ENCODE results near the gene TEX30. TPM values are rescaled to one million over a fixed set of nuclear protein-coding genes. Genes with fewer than 3 reads are reported as not detected.

TEX30 gene
- total RNA-seq, 2 donors from 2014 or later: 3.7 to 8.3 TPM

GRCh38 chr13:102729560-102730270 is 43.9 kb downstream of the TEX30 start:
- intact Hi-C loops (cut with DNase I): no loop called here
- no peaks in the 10 kb centered on the region for H3K4me1 ChIP-seq
- H3K36me3 ChIP-seq: no peaks in the 10 kb centered on the region
- H3K9ac ChIP-seq (ENCODE audit: low read depth in 2 of 2, low read length in 2 of 2): no peak overlapping the region
- H3K9me3 ChIP-seq: no peaks in the 10 kb centered on the region
- H3K27me3 ChIP-seq: no peaks in the 10 kb centered on the region
- H3K27ac ChIP-seq: no peak overlapping the region
- H3K4me3 ChIP-seq: no peak overlapping the region
- no peak for DNase-seq
- TF ChIP-seq, protein P1, sequence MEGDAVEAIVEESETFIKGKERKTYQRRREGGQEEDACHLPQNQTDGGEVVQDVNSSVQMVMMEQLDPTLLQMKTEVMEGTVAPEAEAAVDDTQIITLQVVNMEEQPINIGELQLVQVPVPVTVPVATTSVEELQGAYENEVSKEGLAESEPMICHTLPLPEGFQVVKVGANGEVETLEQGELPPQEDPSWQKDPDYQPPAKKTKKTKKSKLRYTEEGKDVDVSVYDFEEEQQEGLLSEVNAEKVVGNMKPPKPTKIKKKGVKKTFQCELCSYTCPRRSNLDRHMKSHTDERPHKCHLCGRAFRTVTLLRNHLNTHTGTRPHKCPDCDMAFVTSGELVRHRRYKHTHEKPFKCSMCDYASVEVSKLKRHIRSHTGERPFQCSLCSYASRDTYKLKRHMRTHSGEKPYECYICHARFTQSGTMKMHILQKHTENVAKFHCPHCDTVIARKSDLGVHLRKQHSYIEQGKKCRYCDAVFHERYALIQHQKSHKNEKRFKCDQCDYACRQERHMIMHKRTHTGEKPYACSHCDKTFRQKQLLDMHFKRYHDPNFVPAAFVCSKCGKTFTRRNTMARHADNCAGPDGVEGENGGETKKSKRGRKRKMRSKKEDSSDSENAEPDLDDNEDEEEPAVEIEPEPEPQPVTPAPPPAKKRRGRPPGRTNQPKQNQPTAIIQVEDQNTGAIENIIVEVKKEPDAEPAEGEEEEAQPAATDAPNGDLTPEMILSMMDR (IDR thresholded peaks at IDR 0.05): no peak

- no peaks in the 10 kb centered on the region for H3K27me3 ChIP-seq
- H3K4me1 ChIP-seq: no peaks in the 10 kb centered on the region
- intact Hi-C loops (cut with DNase I): no loop called here
- no peaks in the 10 kb centered on the region for H3K36me3 ChIP-seq
- TF ChIP-seq, protein P1 (IDR thresholded peaks at IDR 0.05): no peak
- H3K4me3 ChIP-seq: no peak overlapping the region
- H3K9me3 ChIP-seq: no peaks in the 10 kb centered on the region
- no peak for DNase-seq
- H3K27ac ChIP-seq: no peak overlapping the region
- H3K9ac ChIP-seq (ENCODE audit: low read depth in 2 of 2, low read length in 2 of 2): no peak overlapping the region
These were observed 47.2 kb downstream of the TEX30 start for GRCh38 chr13:102726430-102726829.

DNA sequence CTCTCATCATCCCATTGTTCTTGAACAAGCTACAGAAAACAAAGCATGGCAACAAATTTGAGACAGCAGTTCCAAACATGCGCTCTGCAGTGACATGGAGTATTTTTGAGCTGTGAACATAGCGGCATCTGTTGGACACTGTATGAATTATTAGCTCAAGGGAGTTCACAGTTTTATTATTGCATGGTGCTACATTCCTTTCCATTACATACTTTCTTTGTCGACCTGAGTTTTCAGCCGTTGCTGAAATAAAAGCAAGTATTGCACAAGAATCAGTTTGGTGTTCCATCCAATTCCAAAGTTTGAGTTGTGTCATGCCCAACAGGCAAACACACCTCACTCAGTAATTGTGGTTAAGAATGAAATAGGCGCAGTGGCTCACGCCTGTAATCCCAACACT is 48.7 kb downstream of the TEX30 start:
- intact Hi-C loops (cut with DNase I): loop anchor here (2.0 kb wide), 1 partner anchor 144 kb away; no protein-coding TSS in a partner anchor
- H3K27me3 ChIP-seq: no peaks in the 10 kb centered on the region
- H3K27ac ChIP-seq: no peak overlapping the region
- H3K36me3 ChIP-seq: no peaks in the 10 kb centered on the region
- H3K4me1 ChIP-seq: no peaks in the 10 kb centered on the region
- no peak overlapping the region for H3K9ac ChIP-seq (ENCODE audit: low read depth in 2 of 2, low read length in 2 of 2)
- DNase-seq: no peak
- TF ChIP-seq, protein P1 (IDR thresholded peaks at IDR 0.05): no peak
- no peak overlapping the region for H3K4me3 ChIP-seq
- H3K9me3 ChIP-seq: no peaks in the 10 kb centered on the region

DNA sequence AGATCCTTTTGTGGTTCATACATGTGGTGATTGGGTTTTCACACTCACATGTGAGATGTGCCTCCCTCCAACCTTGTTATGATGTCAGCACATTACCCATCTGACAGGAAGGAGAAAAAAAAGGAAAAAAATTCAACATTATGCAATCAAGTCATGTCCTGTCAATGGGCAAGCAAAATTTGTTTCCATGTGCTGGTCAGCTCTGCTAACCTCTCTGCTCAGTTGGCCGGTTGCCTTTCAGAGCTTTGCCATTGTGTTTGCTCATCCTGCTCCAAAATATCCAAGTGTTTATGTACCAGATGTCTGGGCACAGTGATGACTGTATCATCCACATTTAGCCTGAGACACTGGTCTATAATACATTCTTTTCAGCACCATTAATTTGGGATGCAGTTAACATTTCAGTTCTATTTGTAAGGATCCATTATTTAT is 51.8 kb downstream of the TEX30 start:
- no peak for DNase-seq
- intact Hi-C loops (cut with DNase I): no loop called here

DNA sequence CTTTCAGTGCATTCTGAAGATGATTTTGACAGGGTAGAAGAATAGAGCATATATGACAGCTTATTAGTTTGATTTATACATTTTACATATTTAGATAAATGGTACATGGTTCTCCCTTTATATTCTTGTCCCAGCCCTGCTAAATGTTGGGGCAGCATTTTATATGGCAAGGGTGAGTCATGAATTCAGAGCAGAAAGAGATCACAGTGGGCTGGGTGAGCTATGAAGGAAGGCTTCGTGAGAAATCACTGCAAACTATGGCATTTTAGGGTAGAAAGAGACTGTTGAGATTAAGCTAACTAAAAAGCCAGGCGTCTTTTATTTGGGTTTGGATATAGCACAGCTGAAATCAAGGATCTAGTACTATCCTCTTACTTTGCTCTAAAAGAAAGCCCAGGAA is 54.8 kb downstream of the TEX30 start:
- Histone ChIP-seq H3K27me3 (no peaks in the 10 kb centered on the region), H3K9me3 (no peaks in the 10 kb centered on the region), H3K36me3 (no peaks in the 10 kb centered on the region), H3K4me3 (no peak overlapping the region), H3K9ac (ENCODE audit: low read depth in 2 of 2, low read length in 2 of 2) (no peak overlapping the region), H3K27ac (no peak overlapping the region), H3K4me1 (no peaks in the 10 kb centered on the region)
- intact Hi-C loops (cut with DNase I): no loop called here
- DNase-seq: no peak
- TF ChIP-seq, protein P1 (IDR thresholded peaks at IDR 0.05): no peak

More for the DNA sequence above, 51.8 kb downstream of the TEX30 start:
- Histone ChIP-seq H3K9ac (ENCODE audit: low read depth in 2 of 2, low read length in 2 of 2) (no peak overlapping the region), H3K4me3 (no peak overlapping the region), H3K36me3 (no peaks in the 10 kb centered on the region), H3K9me3 (no peaks in the 10 kb centered on the region), H3K4me1 (no peaks in the 10 kb centered on the region), H3K27me3 (no peaks in the 10 kb centered on the region), H3K27ac (no peak overlapping the region)
- TF ChIP-seq, protein P1 (IDR thresholded peaks at IDR 0.05): no peak

Other genes starting within 250 kb of the TEX30 start
- gene TPP2, start 176.8 kb downstream of the TEX30 start, total RNA-seq: 10 to 100 TPM; 41.0 to 42.0 TPM
- gene METTL21C, start 78.7 kb downstream of the TEX30 start, total RNA-seq: not detected
- 1 to 10 TPM; 1.3 to 2.8 TPM for gene POGLUT2, start 25.2 kb upstream of the TEX30 start, total RNA-seq
- gene BIVM, start 25.3 kb upstream of the TEX30 start, total RNA-seq: 10 to 100 TPM; 11.8 to 15.5 TPM
- 10 to 100 TPM; 64.7 to 79.1 TPM for gene ERCC5, start 72.2 kb upstream of the TEX30 start, total RNA-seq

All from colonic mucosa (tissue), 4 donors.